K562 (cell line): ENCODE data around the gene TTLL8. TPM values are rescaled to one million over a fixed set of nuclear protein-coding genes. Genes with fewer than 3 reads are reported as not detected.

Experiments used
- ATAC-seq: fragments of 200-7000 bp; cut with Tn5 transposase; 3 replicates; pipeline ENCODE4 v1.9.1; 2020; ENCODE audit warnings: moderate library complexity
- BruUV-seq: library from RNA; stranded (reverse); fragments of 400-500 nt; replicated peaks from 2 replicates; lab custom pipeline; 2021; lab: Mats Ljungman, UMichigan
- CTCF ChIA-PET: fragments of 300-600 bp; formaldehyde crosslinking; extraction: SDS; loops from one replicate; lab custom pipeline; 2021; ENCODE audit warnings: low intra/inter-chr PET ratio; lab: Yijun Ruan, JAX
- POLR2A ChIA-PET: fragments of 300-600, 350-650 bp; sonication (Branson Sonifier 250); formaldehyde crosslinking; extraction: SDS; loops from one replicate; lab custom pipeline; 2021; ENCODE audit warnings: antibody characterized with exemption, inconsistent platforms; lab: Yijun Ruan, JAX
- DNase-seq, 4 experiments: peaks; one replicate each; pipeline versions ENCODE4 v3.0.0 to v3.0.0-alpha.2; 2011 to 2018; ENCODE audit warnings: low spot score in 3 of 4, mixed read lengths in 3 of 4; ENCODE audit errors: extremely low read depth in 1 of 4
- FAIRE-seq: peaks from 2 replicates; lab custom pipeline; 2011; peaks lifted over from hg19 to GRCh38; lab: Jason Lieb, UNC
- H2AFZ ChIP-seq: 2 replicates; pipeline ENCODE4 v1.6.0; 2011; ENCODE audit warnings: low read depth, low read length, control low read depth, inconsistent platforms
- H3K27ac ChIP-seq: fragments of 200-600 bp; 3 replicates; pipeline ENCODE4 v1.8.0; 2011; ENCODE audit warnings: low read depth, mild to moderate bottlenecking, control low read depth, inconsistent platforms, low read length, moderate library complexity, mixed read lengths; ENCODE audit errors: extremely low read depth
- H3K27me3 ChIP-seq, 2 experiments: fragments of 300-600 bp in 1 of 2; 2 replicates in 1 of 2; 3 replicates in 1 of 2; pipeline versions ENCODE4 v1.6.0 to v1.8.0; 2011; ENCODE audit warnings: inconsistent platforms in 2 of 2, low read length in 2 of 2, mild to moderate bottlenecking in 1 of 2, mixed read lengths in 1 of 2, moderate library complexity in 1 of 2; ENCODE audit not compliant: control insufficient read depth in 2 of 2, insufficient read depth in 2 of 2
- H3K36me3 ChIP-seq: fragments of 300-600 bp; 3 replicates; pipeline ENCODE4 v1.8.0; 2011; ENCODE audit warnings: mild to moderate bottlenecking, low read length, inconsistent platforms; ENCODE audit not compliant: control insufficient read depth, insufficient read depth
- H3K4me1 ChIP-seq, 2 experiments: fragments of 200-600 bp in 1 of 2; replicated peaks in 1 of 2; 2 replicates in 1 of 2; 3 replicates in 1 of 2; pipeline versions ENCODE4 v1.5.1 to v1.8.0; 2011; ENCODE audit warnings: inconsistent platforms in 2 of 2, low read length in 2 of 2, mild to moderate bottlenecking in 1 of 2, mixed read lengths in 1 of 2, moderate library complexity in 1 of 2; ENCODE audit not compliant: control insufficient read depth in 2 of 2, insufficient read depth in 2 of 2
- H3K4me2 ChIP-seq: 2 replicates; pipeline ENCODE4 v1.6.1; 2011; ENCODE audit warnings: low read length, control low read depth, inconsistent platforms, mixed read lengths; ENCODE audit not compliant: insufficient read depth
- H3K4me3 ChIP-seq: fragments of 200-600 bp; sonication (generic), shearing (Covaris generic); 2 replicates; pipeline ENCODE4 v1.5.1; 2016; ENCODE audit warnings: control low read depth, inconsistent platforms
- H3K79me2 ChIP-seq: fragments of 200-600 bp; 3 replicates; pipeline ENCODE4 v1.8.0; 2011; ENCODE audit warnings: low read length, inconsistent platforms; ENCODE audit not compliant: control insufficient read depth, insufficient read depth
- H3K9ac ChIP-seq, 2 experiments: 2 replicates each; pipeline versions ENCODE4 v1.6.0 to v1.6.1; 2011; ENCODE audit warnings: low read depth in 2 of 2, low read length in 2 of 2, control low read depth in 1 of 2, inconsistent platforms in 1 of 2, mild to moderate bottlenecking in 1 of 2, mixed read lengths in 1 of 2; ENCODE audit not compliant: insufficient read depth in 1 of 2
- H3K9me1 ChIP-seq: one replicate; pipeline ENCODE4 v1.6.0; 2011; ENCODE audit warnings: inconsistent platforms, mild to moderate bottlenecking, low read length, moderate library complexity; ENCODE audit not compliant: control insufficient read depth, insufficient read depth
- H3K9me3 ChIP-seq: replicated peaks from 2 replicates; pipeline ENCODE4 v1.5.1; 2011; ENCODE audit warnings: low read depth, low read length, inconsistent platforms; ENCODE audit not compliant: control insufficient read depth, insufficient read depth
- H4K20me1 ChIP-seq: replicated peaks from 2 replicates; pipeline ENCODE4 v1.6.1; 2011; ENCODE audit warnings: low read length, inconsistent platforms, mixed read lengths; ENCODE audit not compliant: control insufficient read depth, insufficient read depth
- CBX8 ChIP-seq: fragments of 200-600 bp; sonication (generic); IDR thresholded peaks from 2 replicates; pipeline ENCODE4 v1.6.1; 2012; ENCODE audit warnings: borderline replicate concordance, mixed run types, low read depth, mild to moderate bottlenecking, moderate library complexity, mixed read lengths, low read length, control low read depth, inconsistent platforms; ENCODE audit not compliant: poor library complexity, severe bottlenecking; ENCODE audit errors: extremely low read depth
- CHCHD3 ChIP-seq: fragments of 250-450 bp; sonication (Bioruptor Pico); IDR thresholded peaks from 2 replicates; pipeline ENCODE4 v2.1.2; 2022; ENCODE audit warnings: mild to moderate bottlenecking
- DNMT1 ChIP-seq: fragments of 450-650 bp; IDR thresholded peaks from 2 replicates; pipeline ENCODE4 v1.6.1; 2016; ENCODE audit warnings: antibody characterized with exemption, mild to moderate bottlenecking
- ETV5 ChIP-seq: sonication (generic); formaldehyde crosslinking; IDR thresholded peaks from 2 replicates; pipeline ENCODE4 v1.4.0; 2020; ENCODE audit warnings: low read depth, mild to moderate bottlenecking, missing genetic modification reagents
- FOXJ2 ChIP-seq: fragments of 200-800 bp; sonication (Bioruptor generic); IDR thresholded peaks from 2 replicates; pipeline ENCODE4 v1.6.1; 2016; ENCODE audit warnings: missing genetic modification characterization, missing compliant biosample characterization
- HCFC1 ChIP-seq: IDR thresholded peaks from 2 replicates; pipeline ENCODE4 v1.6.1; 2012; ENCODE audit warnings: low read depth, low read length, improper control_type of control experiment
- HSF4 ChIP-seq: fragments of 250-450 bp; sonication (Bioruptor Pico); IDR thresholded peaks from 2 replicates; pipeline ENCODE4 v2.1.2; 2022; ENCODE audit warnings: mild to moderate bottlenecking, moderate library complexity, borderline replicate concordance
- KAT8 ChIP-seq: fragments of 450-650 bp; IDR thresholded peaks from 2 replicates; pipeline ENCODE4 v1.6.1; 2016; ENCODE audit warnings: low read depth, mild to moderate bottlenecking
- NFATC3 ChIP-seq: fragments of 450-650 bp; IDR thresholded peaks from 2 replicates; pipeline ENCODE4 v1.6.1; 2017; ENCODE audit warnings: mild to moderate bottlenecking
- POLR3G ChIP-seq: IDR thresholded peaks from 2 replicates; pipeline ENCODE4 v1.6.1; 2011; ENCODE audit not compliant: insufficient read length, insufficient replicate concordance; ENCODE audit errors: extremely low read depth
- RBM34 ChIP-seq: fragments of 200-400 bp; formaldehyde crosslinking; IDR thresholded peaks from 2 replicates; pipeline ENCODE4 v1.6.1; 2018; ENCODE audit warnings: low read length, borderline replicate concordance; ENCODE audit not compliant: insufficient read depth
- SIN3A ChIP-seq, 2 experiments: fragments of 150-350 bp in 1 of 2; IDR thresholded peaks; 2 replicates each; pipeline ENCODE4 v1.6.1; 2011 to 2016; ENCODE audit warnings: borderline replicate concordance in 2 of 2, low read depth in 2 of 2, low read length in 2 of 2, mild to moderate bottlenecking in 2 of 2, moderate library complexity in 2 of 2; ENCODE audit not compliant: control insufficient read depth in 1 of 2
- SIX5 ChIP-seq, 2 experiments: IDR thresholded peaks; 2 replicates each; pipeline ENCODE4 v1.6.1; 2011; ENCODE audit warnings: low read length in 2 of 2, borderline replicate concordance in 1 of 2, low read depth in 1 of 2, mild to moderate bottlenecking in 1 of 2, moderate library complexity in 1 of 2; ENCODE audit not compliant: insufficient read depth in 1 of 2
- SPI1 ChIP-seq: IDR thresholded peaks from 2 replicates; pipeline ENCODE4 v1.6.1; 2011; ENCODE audit warnings: low read depth, low read length, control low read depth, borderline replicate concordance
- TAF7 ChIP-seq: fragments of 450-650 bp; IDR thresholded peaks from 2 replicates; pipeline ENCODE4 v1.6.1; 2016; ENCODE audit warnings: missing genetic modification characterization, missing compliant biosample characterization
- ZFX ChIP-seq: sonication (generic); formaldehyde crosslinking; IDR thresholded peaks from 2 replicates; pipeline ENCODE4 v1.8.0; 2022; ENCODE audit warnings: mild to moderate bottlenecking, missing genetic modification reagents, moderate library complexity
- WGBS: fragments of 100-300 bp; shearing (Covaris generic); methylation state at CpG from one replicate; pipeline ENCODE4 v1.1.6; 2016; ENCODE audit warnings: low coverage, mixed read lengths; ENCODE audit not compliant: insufficient coverage; ENCODE audit errors: missing lambda C conversion rate; 5-methylcytosine and 5-hydroxymethylcytosine counted together
- in situ Hi-C: fragments of 300-500 bp; cut with MboI; formaldehyde crosslinking; loops from 4 replicates; pipeline ENCODE4 v1.15.0; 2018; ENCODE audit warnings: inconsistent platforms, mixed read lengths
- intact Hi-C: fragments of 100-400 bp; cut with micrococcal nuclease; formaldehyde crosslinking; loops from 2 replicates; pipeline ENCODE4 v1.14.2; 2022
- polyA plus RNA-seq, 8 experiments: library from polyadenylated mRNA; depleted of rRNA in 4 of 8; stranded (reverse) in 5 of 8; unstranded in 3 of 8; fragments of >200 nt; fragmentation: Nextera tagmentation in 2 of 8; fragmentation: Illumina TruSeq in 1 of 8; extraction: Ambion mirVana in 2 of 8; extraction: Trizol in 1 of 8; gene quantifications; 2 replicates each; pipeline versions ENCODE4 v1.2.1 to v1.2.3, GENCODE V29; 2011 to 2014; ENCODE audit warnings: inconsistent platforms in 1 of 8, missing spikeins in 1 of 8
- total RNA-seq, 7 experiments: library from RNA; depleted of rRNA in 6 of 7; stranded (reverse); fragments of >200 nt in 6 of 7; fragmentation: Illumina TruSeq in 2 of 7; extraction: Trizol in 2 of 7; gene quantifications; 2 replicates each; pipeline versions ENCODE4 v1.2.1 to v1.2.3, GENCODE V29; 2011 to 2021; ENCODE audit warnings: low replicate concordance in 1 of 7
- TF ChIP-seq, protein P1 (sequence below), 2 experiments: IDR thresholded peaks; 2 replicates each; pipeline ENCODE4 v1.6.1; 2011; ENCODE audit warnings: borderline replicate concordance in 1 of 2, control low read depth in 1 of 2, low read depth in 1 of 2, low read length in 1 of 2, mild to moderate bottlenecking in 1 of 2, mixed read lengths in 1 of 2, moderate library complexity in 1 of 2; ENCODE audit not compliant: insufficient read depth in 1 of 2, insufficient read length in 1 of 2, poor library complexity in 1 of 2, severe bottlenecking in 1 of 2; ENCODE audit errors: extremely low read depth in 1 of 2
- TF ChIP-seq, protein P2 (sequence below): fragments of 450-650 bp; formaldehyde crosslinking; IDR thresholded peaks from 2 replicates; pipeline ENCODE4 v1.4.0; 2020; ENCODE audit warnings: mild to moderate bottlenecking, moderate library complexity

The TTLL8 gene
- total and polyA plus RNA-seq, 9 of the 15 experiments (the other 6 are each of a cell fraction or from before 2014, with no cell fraction given), result not detected

GRCh38 chr22:50018608-50019285 is 39.4 kb downstream of the TTLL8 start:
- Histone ChIP-seq H3K4me2 (no peak overlapping the region), H3K27ac (no peak overlapping the region), H3K9me1 (no peaks in the 10 kb centered on the region), H3K9ac (no peak overlapping the region), H3K4me1 (peaks cover 0 to 31% of the 10 kb centered on the region in 2 experiments; a peak in 2 of 5 replicates), H3K36me3 (no peaks in the 10 kb centered on the region), H2AFZ (no peak overlapping the region), H3K79me2 (no peaks in the 10 kb centered on the region), H3K27me3 (peaks cover 0 to 21% of the 10 kb centered on the region in 2 experiments; a peak in 2 of 5 replicates), H4K20me1 (no peaks in the 10 kb centered on the region), H3K4me3 (no peak overlapping the region), H3K9me3 (no peaks in the 10 kb centered on the region; the same call in 1 of the 2 replicates)
- intact Hi-C loops, result no loop called here
- ChIA-PET POLR2A (no interaction called here), CTCF (no interaction called here)
- FAIRE-seq (no peak), ATAC-seq (no peak), DNase-seq (no peak)
- TF ChIP-seq SIN3A (IDR thresholded peaks at IDR 0.05; ENCODE audit: borderline replicate concordance in 2 of 2, control insufficient read depth in 1 of 2, low read depth in 2 of 2, low read length in 2 of 2), result no peak
- no peak for TF ChIP-seq RBM34
- TF ChIP-seq ZFX, result no peak
- no peak for TF ChIP-seq KAT8
- TF ChIP-seq, protein P1, sequence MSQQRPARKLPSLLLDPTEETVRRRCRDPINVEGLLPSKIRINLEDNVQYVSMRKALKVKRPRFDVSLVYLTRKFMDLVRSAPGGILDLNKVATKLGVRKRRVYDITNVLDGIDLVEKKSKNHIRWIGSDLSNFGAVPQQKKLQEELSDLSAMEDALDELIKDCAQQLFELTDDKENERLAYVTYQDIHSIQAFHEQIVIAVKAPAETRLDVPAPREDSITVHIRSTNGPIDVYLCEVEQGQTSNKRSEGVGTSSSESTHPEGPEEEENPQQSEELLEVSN (IDR thresholded peaks at IDR 0.05; ENCODE audit: borderline replicate concordance in 1 of 2, extremely low read depth in 1 of 2, insufficient read depth in 1 of 2, insufficient read length in 1 of 2, low read depth in 1 of 2, low read length in 1 of 2, poor library complexity in 1 of 2, severe bottlenecking in 1 of 2), result no peak
- TF ChIP-seq, protein P2, sequence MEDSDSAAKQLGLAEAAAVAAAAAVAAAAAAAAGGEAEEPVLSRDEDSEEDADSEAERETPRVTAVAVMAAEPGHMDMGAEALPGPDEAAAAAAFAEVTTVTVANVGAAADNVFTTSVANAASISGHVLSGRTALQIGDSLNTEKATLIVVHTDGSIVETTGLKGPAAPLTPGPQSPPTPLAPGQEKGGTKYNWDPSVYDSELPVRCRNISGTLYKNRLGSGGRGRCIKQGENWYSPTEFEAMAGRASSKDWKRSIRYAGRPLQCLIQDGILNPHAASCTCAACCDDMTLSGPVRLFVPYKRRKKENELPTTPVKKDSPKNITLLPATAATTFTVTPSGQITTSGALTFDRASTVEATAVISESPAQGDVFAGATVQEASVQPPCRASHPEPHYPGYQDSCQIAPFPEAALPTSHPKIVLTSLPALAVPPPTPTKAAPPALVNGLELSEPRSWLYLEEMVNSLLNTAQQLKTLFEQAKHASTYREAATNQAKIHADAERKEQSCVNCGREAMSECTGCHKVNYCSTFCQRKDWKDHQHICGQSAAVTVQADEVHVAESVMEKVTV, result no peak
- TF ChIP-seq SIX5 (IDR thresholded peaks at IDR 0.05; ENCODE audit: borderline replicate concordance in 1 of 2, insufficient read depth in 1 of 2, low read depth in 1 of 2, low read length in 2 of 2), result no peak
- TF ChIP-seq NFATC3, result no peak
- TF ChIP-seq DNMT1, result no peak
- TF ChIP-seq SPI1, result no peak
- no peak for TF ChIP-seq CHCHD3 (CRISPR knock-in tag)
- TF ChIP-seq TAF7 (tag), result no peak
- no peak for TF ChIP-seq FOXJ2
- no peak for TF ChIP-seq HCFC1
- TF ChIP-seq CBX8, result no peak
- TF ChIP-seq HSF4, result no peak
- TF ChIP-seq ETV5 (CRISPR knock-in tag), result no peak
- no peak for TF ChIP-seq POLR3G
- WGBS, result 9% methylated on average over 10 of the region's 11 CpGs
- in situ Hi-C loops, result no loop called here
- BruUV-seq, result no TSS peak
